ENCODE data around the gene TMEM127.

Gene TMEM127

DNA sequence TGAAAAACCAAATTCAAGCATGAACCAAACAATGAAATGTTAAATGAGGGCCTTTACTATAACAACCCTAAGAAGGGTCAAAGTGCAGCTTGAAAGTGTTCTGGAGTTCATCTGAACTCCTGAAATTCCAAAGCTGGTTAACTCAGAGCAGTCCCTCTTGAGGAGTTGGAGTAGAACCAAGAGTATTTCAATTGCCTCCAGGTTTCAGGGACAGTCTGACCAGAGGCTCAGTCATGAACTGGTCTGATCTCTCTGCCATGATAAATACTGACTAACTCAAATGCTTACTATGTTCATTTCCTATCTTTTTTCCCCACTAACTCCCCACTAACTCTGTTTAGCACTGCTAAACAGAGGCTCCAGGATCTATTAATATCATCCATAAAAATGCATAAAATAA, 59.9 kb downstream of the TMEM127 start:
- DNase-seq (ENCODE audit: low spot score): no peak

DNA sequence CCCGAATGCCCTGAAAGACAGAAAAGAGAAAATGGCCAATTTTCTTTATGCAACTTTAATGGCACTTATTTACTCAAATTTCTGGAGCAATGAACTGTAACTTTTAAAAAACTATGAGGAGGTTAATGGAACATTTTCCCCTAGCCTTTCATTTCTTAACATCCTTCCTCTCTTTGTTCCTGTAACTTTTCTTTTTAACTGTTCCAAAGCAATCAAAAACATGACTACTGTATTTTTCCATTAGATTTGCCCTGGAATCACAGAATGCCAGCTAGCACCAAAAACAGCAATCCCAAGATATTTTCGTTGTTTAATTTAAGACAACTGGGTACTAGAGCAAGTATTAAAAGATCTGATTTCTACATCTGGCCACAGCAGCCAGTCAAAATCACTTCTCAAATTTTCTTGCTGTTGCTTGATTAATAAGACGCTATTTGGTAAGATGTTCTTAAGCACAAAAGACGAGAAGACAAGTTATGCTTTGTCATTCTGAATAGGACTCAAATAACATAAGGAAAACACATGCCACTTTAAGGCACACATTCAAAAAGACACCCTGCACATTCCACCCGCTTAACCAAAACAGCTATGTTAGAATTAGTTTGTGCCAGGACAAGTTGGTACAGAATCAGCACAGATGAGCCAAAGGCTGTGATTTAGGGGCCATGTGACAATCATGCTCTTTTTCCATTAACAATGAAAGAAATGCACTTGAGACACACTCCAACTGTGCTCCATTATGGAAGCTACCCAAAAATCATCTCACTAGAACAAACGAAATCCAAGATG, 60.8 kb downstream of the TMEM127 start:
- no peak for DNase-seq (ENCODE audit: low spot score)

GRCh38 chr2:96203130-96204028, 62.4 kb downstream of the TMEM127 start:
- DNase-seq (ENCODE audit: low spot score): no peak

DNA sequence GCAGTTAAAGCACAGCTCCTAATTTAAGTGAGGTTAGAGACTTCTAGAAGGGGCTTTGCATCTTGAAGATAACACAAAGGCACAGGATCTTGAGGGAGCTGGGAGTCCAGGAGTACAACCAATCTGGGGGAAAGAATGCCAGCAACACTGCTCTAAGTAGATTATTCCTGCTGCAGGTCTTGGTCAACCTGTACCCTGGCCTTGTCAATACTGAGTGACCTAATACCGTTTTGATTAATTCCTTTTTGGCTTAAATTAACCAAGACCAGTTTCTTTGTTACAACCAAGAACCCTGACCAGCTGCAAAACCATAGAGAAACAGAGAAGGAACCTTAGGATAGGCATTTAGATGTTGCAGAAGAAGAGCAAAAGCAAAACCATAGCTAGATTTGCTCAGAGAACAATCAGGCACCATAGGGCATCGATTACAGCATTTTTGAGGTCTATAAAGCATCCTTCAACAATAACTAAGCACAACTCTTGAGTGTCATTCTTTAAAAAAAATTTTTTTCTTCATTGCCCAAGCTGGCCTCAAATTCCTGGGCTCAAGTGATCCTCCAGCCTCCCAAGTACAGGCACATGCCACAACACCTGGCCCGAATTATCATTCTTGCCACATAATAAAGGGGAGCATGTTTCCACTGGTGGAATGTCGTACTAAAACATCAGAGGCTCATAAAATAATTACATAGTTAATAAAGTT, 63.5 kb downstream of the TMEM127 start:
- DNase-seq (ENCODE audit: low spot score): no peak

DNA sequence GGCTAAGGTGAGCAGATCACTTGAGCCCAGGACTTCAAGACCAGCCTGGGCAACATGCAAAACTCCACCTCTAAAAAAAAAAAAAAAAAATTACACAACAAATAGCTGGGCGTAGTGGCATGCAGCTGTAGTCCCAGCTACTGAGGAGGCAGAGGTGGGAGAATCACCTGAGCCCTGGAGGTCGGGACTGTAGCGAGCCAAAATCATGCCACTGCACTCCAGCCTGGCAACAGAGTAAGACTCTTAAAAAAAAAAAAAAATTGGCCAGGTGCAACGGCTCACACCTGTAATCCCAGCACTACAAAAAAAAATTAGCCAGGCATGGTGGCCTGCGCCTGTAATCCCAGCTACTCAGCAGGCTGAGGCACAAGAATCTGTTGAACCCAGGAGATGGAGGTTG, 64.5 kb downstream of the TMEM127 start:
- DNase-seq (ENCODE audit: low spot score): no peak

DNA sequence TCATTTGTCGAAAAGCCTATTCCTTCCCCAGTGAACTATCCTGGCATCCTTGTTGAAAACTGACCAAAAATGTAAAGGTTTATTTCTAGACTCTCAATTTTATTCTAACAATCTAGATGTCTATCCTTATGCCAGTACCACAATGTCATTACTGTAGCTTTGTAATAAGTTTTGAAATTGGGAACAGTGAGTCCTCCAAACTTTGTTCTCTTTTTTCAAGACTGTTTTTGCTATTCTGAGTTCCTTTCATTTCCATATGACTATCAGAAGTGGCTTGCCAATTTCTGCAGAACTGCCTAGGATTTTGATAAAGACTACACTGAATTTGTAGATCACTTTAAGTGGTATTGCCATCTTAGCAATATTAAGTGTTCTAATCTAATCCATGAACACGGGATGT, 66.9 kb downstream of the TMEM127 start:
- no peak for DNase-seq (ENCODE audit: low spot score)
